HepG2 (cell line): ENCODE measurements around the gene CD164L2. TPM values are rescaled to one million over a fixed set of nuclear protein-coding genes. Genes with fewer than 3 reads are reported as not detected.

Experiments used
- EEA1 ChIP-seq: sonication (generic); formaldehyde crosslinking; IDR thresholded peaks from 2 replicates; pipeline ENCODE4 v1.5.1; 2020; ENCODE audit warnings: mild to moderate bottlenecking, missing genetic modification reagents, borderline replicate concordance
- GTF3A ChIP-seq: sonication (generic); formaldehyde crosslinking; conservative IDR thresholded peaks from 2 replicates; pipeline ENCODE4 v1.4.0; 2020; ENCODE audit warnings: mild to moderate bottlenecking, missing genetic modification reagents
- HMGXB4 ChIP-seq, 2 experiments: sonication (generic) in 1 of 2; formaldehyde crosslinking in 1 of 2; IDR thresholded peaks; 2 replicates each; pipeline versions ENCODE4 v1.4.0 to v1.6.1; 2018 to 2020; ENCODE audit warnings: missing genetic modification reagents in 2 of 2, borderline replicate concordance in 1 of 2, low read depth in 1 of 2, mild to moderate bottlenecking in 1 of 2, missing biosample characterization in 1 of 2
- HNRNPUL1 ChIP-seq: fragments of 200-400 bp; formaldehyde crosslinking; IDR thresholded peaks from 2 replicates; pipeline ENCODE4 v1.6.1; 2017; ENCODE audit warnings: low read depth, mild to moderate bottlenecking, low read length, moderate library complexity
- IKZF1 ChIP-seq: fragments of 450-650 bp; IDR thresholded peaks from 2 replicates; pipeline ENCODE4 v1.7.1; 2016
- ISL2 ChIP-seq: sonication (generic); formaldehyde crosslinking; IDR thresholded peaks from 2 replicates; pipeline ENCODE4 v1.5.0; 2020; ENCODE audit warnings: missing genetic modification reagents
- KDM2A ChIP-seq: sonication (generic); formaldehyde crosslinking; IDR thresholded peaks from 2 replicates; pipeline ENCODE4 v1.4.0; 2020; ENCODE audit warnings: low read depth, missing genetic modification reagents, borderline replicate concordance
- NR2C2 ChIP-seq: sonication (generic); formaldehyde crosslinking; IDR thresholded peaks from 2 replicates; pipeline ENCODE4 v1.4.0; 2020; ENCODE audit warnings: missing genetic modification reagents, mild to moderate bottlenecking, moderate library complexity, borderline replicate concordance
- PAF1 ChIP-seq: IDR thresholded peaks from 2 replicates; pipeline ENCODE4 v1.6.1; 2016; ENCODE audit warnings: missing genetic modification reagents, missing compliant biosample characterization
- TBX2 ChIP-seq: sonication (generic); formaldehyde crosslinking; IDR thresholded peaks from 2 replicates; pipeline ENCODE4 v1.5.0; 2020; ENCODE audit warnings: missing genetic modification reagents, mild to moderate bottlenecking, borderline replicate concordance
- TEAD2 ChIP-seq: sonication (generic); formaldehyde crosslinking; IDR thresholded peaks from 2 replicates; pipeline ENCODE4 v1.9.0; 2021; ENCODE audit warnings: missing genetic modification reagents
- ZMYM4 ChIP-seq: sonication (generic); formaldehyde crosslinking; IDR thresholded peaks from 2 replicates; pipeline ENCODE4 v1.8.1; 2023; ENCODE audit warnings: mild to moderate bottlenecking, missing genetic modification reagents
- ZNF256 ChIP-seq: sonication (generic); formaldehyde crosslinking; conservative IDR thresholded peaks from 2 replicates; pipeline ENCODE4 v1.4.0; 2020; ENCODE audit warnings: missing genetic modification reagents
- ZNF513 ChIP-seq: sonication (generic); formaldehyde crosslinking; conservative IDR thresholded peaks from 2 replicates; pipeline ENCODE4 v1.5.0; 2020; ENCODE audit warnings: missing genetic modification reagents
- ZNF557 ChIP-seq: sonication (generic); formaldehyde crosslinking; IDR thresholded peaks from 2 replicates; pipeline ENCODE4 v1.4.0; 2020; ENCODE audit warnings: missing genetic modification reagents
- ZNF570 ChIP-seq: sonication (generic); formaldehyde crosslinking; IDR thresholded peaks from 2 replicates; pipeline ENCODE4 v1.4.0; 2020; ENCODE audit warnings: mild to moderate bottlenecking, missing genetic modification reagents, borderline replicate concordance
- ZNF660 ChIP-seq: sonication (generic); formaldehyde crosslinking; IDR thresholded peaks from 2 replicates; pipeline ENCODE4 v1.5.1; 2020; ENCODE audit warnings: mild to moderate bottlenecking, low read depth, missing genetic modification reagents, borderline replicate concordance
- ZNF766 ChIP-seq: sonication (generic); formaldehyde crosslinking; IDR thresholded peaks from 2 replicates; pipeline ENCODE4 v1.5.0; 2020; ENCODE audit warnings: missing genetic modification reagents, borderline replicate concordance
- ZNF891 ChIP-seq: sonication (generic); formaldehyde crosslinking; IDR thresholded peaks from 2 replicates; pipeline ENCODE4 v1.5.0; 2020; ENCODE audit warnings: mild to moderate bottlenecking, missing genetic modification reagents
- polyA plus RNA-seq, 8 experiments: library from polyadenylated mRNA; depleted of rRNA in 3 of 8; stranded (reverse) in 7 of 8; unstranded in 1 of 8; fragments of >200 nt; fragmentation: Illumina TruSeq in 4 of 8; extraction: Trizol in 4 of 8; gene quantifications; 2 replicates each; pipeline versions ENCODE4 v1.2.1 to v1.2.3, GENCODE V29; 2011 to 2016; ENCODE audit warnings: low read depth in 4 of 8, missing spikeins in 1 of 8, mixed read lengths in 1 of 8; ENCODE audit not compliant: insufficient read depth in 1 of 8
- total RNA-seq, 5 experiments: library from RNA; depleted of rRNA; stranded (reverse); fragments of >200 nt; fragmentation: Illumina TruSeq; extraction: Trizol; gene quantifications; 2 replicates each; pipeline ENCODE4 v1.2.3, GENCODE V29; 2016; ENCODE audit warnings: low read depth in 1 of 5
- TF ChIP-seq, protein P1 (sequence below): sonication (generic); formaldehyde crosslinking; IDR thresholded peaks from 2 replicates; pipeline ENCODE4 v1.8.1; 2023; ENCODE audit warnings: missing genetic modification reagents, inconsistent platforms, borderline replicate concordance
- TF ChIP-seq, protein P2 (sequence below): sonication (generic); formaldehyde crosslinking; IDR thresholded peaks from 2 replicates; pipeline ENCODE4 v1.5.1; 2020; ENCODE audit warnings: mild to moderate bottlenecking, missing genetic modification reagents, moderate library complexity
- TF ChIP-seq, protein P3 (sequence below): IDR thresholded peaks from 2 replicates; pipeline ENCODE4 v1.6.1; 2016; ENCODE audit warnings: control low read depth
- TF ChIP-seq, protein P4 (sequence below): IDR thresholded peaks from 2 replicates; pipeline ENCODE4 v1.6.1; 2016; ENCODE audit warnings: mild to moderate bottlenecking, missing biosample characterization, missing genetic modification reagents

The CD164L2 gene
- total and polyA plus RNA-seq, 2 of the 13 experiments (the other 11 are each of a cell fraction or from before 2014, with no cell fraction given): not detected

- TF ChIP-seq, protein P1, sequence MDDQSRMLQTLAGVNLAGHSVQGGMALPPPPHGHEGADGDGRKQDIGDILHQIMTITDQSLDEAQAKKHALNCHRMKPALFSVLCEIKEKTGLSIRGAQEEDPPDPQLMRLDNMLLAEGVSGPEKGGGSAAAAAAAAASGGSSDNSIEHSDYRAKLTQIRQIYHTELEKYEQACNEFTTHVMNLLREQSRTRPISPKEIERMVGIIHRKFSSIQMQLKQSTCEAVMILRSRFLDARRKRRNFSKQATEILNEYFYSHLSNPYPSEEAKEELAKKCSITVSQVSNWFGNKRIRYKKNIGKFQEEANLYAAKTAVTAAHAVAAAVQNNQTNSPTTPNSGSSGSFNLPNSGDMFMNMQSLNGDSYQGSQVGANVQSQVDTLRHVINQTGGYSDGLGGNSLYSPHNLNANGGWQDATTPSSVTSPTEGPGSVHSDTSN (CRISPR knock-in tag): no peak
- TF ChIP-seq, protein P2, sequence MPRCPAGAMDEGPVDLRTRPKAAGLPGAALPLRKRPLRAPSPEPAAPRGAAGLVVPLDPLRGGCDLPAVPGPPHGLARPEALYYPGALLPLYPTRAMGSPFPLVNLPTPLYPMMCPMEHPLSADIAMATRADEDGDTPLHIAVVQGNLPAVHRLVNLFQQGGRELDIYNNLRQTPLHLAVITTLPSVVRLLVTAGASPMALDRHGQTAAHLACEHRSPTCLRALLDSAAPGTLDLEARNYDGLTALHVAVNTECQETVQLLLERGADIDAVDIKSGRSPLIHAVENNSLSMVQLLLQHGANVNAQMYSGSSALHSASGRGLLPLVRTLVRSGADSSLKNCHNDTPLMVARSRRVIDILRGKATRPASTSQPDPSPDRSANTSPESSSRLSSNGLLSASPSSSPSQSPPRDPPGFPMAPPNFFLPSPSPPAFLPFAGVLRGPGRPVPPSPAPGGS (CRISPR knock-in tag): peak; percentile 44; the same call in 1 of the 2 replicates
- no peak for TF ChIP-seq ZNF256
- no peak for TF ChIP-seq ISL2 (CRISPR knock-in tag)
- peak; percentile 79 for TF ChIP-seq ZMYM4 (CRISPR knock-in tag)
- TF ChIP-seq, protein P3, sequence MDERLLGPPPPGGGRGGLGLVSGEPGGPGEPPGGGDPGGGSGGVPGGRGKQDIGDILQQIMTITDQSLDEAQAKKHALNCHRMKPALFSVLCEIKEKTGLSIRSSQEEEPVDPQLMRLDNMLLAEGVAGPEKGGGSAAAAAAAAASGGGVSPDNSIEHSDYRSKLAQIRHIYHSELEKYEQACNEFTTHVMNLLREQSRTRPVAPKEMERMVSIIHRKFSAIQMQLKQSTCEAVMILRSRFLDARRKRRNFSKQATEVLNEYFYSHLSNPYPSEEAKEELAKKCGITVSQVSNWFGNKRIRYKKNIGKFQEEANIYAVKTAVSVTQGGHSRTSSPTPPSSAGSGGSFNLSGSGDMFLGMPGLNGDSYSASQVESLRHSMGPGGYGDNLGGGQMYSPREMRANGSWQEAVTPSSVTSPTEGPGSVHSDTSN (CRISPR knock-in tag): no peak
- no peak for TF ChIP-seq PAF1 (CRISPR knock-in tag)
- 0 out of 2 replicates have a peak, but pooled peaks have one; percentile 32 for TF ChIP-seq ZNF766 (CRISPR knock-in tag)
- TF ChIP-seq TEAD2 (CRISPR knock-in tag): no peak
- TF ChIP-seq TBX2: 0 out of 2 replicates have a peak, but pooled peaks have one; percentile 45
- TF ChIP-seq ZNF660 (CRISPR knock-in tag): no peak
- no peak for TF ChIP-seq IKZF1
- no peak for TF ChIP-seq ZNF891 (CRISPR knock-in tag)
- peak; percentile 87 for TF ChIP-seq KDM2A (CRISPR knock-in tag)
- TF ChIP-seq HNRNPUL1: no peak
- no peak for TF ChIP-seq EEA1 (CRISPR knock-in tag)
- TF ChIP-seq, protein P4, sequence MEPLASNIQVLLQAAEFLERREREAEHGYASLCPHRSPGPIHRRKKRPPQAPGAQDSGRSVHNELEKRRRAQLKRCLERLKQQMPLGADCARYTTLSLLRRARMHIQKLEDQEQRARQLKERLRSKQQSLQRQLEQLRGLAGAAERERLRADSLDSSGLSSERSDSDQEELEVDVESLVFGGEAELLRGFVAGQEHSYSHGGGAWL: no peak
- TF ChIP-seq ZNF513 (CRISPR knock-in tag): no peak
- no peak for TF ChIP-seq ZNF557
- TF ChIP-seq GTF3A (CRISPR knock-in tag): no peak; the same call in 1 of the 2 replicates
- no peak for TF ChIP-seq NR2C2 (CRISPR knock-in tag)
- no peak for TF ChIP-seq ZNF570 (CRISPR knock-in tag)
- TF ChIP-seq HMGXB4 (CRISPR knock-in tag; IDR thresholded peaks at IDR 0.05; ENCODE audit: borderline replicate concordance in 1 of 2, low read depth in 1 of 2): peak; percentile 52 to 63; a peak in 3 of 4 replicates
Observed at GRCh38 chr1:27392096-27392777, 9.1 kb upstream of the CD164L2 start, which contains the start of gene GPR3 (continued).
